HG03060 (cell line): ENCODE results near the gene SNF8.

Experiments used
- ATAC-seq: cut with Tn5 transposase; IDR thresholded peaks from one replicate; pipeline ENCODE4 v1.9.1; 2021; ENCODE audit warnings: low read depth, moderate number of reproducible peaks; ENCODE audit not compliant: unreplicated experiment

Gene SNF8

GRCh38 chr17:48930435-48930873 lies 14.2 kb downstream of the SNF8 start:
- no peak for ATAC-seq

- ATAC-seq = no peak
Observed at GRCh38 chr17:48929812-48930165, 14.9 kb downstream of the SNF8 start.

- ATAC-seq = no peak
Observed at GRCh38 chr17:48928876-48929811, 15.5 kb downstream of the SNF8 start.

DNA sequence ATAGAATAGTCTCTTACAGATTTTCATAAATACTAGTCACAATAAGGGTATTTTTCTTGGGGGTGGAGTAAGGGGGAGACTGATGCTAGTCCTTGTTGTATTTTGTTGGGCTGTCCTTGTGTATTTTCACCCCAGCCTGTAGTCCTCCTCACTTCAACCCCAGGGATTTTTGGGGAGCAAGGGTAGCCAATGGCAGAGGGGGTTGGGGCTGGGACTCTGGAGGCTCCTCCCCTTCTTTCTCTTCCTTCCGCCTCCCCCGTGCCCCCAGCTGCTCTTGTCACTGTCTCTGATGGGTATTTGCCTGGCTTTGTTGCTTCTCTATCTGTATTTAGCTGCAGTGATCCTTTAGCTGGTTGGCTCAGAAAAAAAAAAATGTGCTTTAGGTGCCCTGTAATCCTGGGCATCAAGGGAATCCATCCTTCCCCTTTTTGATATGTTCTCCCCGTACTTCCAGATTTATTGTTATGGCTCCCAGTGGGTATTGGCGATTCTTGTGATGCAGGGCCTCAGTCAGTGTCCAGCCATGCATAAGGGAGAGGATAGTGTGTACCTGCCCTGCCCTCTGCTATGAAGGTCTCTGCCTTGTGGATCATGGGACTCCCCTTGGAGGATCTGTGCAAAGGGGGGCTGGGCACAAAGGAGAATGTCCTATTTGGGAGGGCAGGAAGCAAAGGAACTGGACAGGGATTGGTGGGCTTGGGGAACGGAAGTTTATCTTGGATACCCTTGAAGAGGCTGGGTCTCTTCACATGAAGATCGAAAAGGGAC lies 16.5 kb downstream of the SNF8 start:
- no peak for ATAC-seq

GRCh38 chr17:48925991-48926342 lies 18.7 kb downstream of the SNF8 start:
- no peak for ATAC-seq

GRCh38 chr17:48925251-48925990 lies 19.2 kb downstream of the SNF8 start:
- ATAC-seq = no peak

DNA sequence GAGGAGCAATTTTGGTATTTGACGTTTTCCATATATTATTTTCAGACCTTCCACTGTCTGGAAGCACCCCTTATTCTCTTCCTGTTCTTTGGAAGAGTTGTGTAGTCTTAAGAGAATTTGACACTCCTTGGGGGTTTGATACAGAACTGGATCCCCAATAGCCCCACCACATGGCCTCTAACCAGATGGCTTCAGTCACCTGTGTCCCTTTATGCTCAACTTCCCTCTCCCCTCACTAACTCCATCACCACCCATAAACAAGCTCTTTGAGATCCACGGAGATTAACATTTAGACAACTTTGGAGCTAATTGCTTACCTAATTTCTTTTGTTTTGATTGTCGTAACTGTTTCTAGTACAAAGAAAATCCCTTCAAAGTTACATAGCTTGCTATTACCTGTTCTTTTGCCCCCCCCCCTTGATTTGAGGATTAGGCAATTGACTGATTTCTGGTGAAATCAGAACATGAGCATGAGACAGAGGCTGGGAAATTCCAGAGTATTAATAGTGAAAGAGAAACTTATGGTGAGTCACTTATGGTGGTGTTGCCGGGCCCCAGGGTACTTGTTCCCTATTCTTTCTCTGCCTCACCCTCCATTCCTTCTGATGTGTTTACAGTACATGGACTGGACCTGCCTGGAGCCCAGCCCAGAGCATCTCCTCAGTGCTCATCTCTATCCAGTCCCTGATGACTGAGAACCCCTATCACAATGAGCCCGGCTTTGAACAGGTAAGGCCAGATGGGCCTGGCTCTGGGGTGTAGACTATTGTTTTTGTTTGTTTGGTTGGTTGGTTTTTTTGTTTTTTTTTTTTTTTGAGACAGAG lies 29.0 kb downstream of the SNF8 start:
- peak; percentile 65 for ATAC-seq

GRCh38 chr17:48912476-48912875 lies 32.2 kb downstream of the SNF8 start:
- ATAC-seq = no peak

GRCh38 chr17:48910370-48910769 lies 34.3 kb downstream of the SNF8 start:
- ATAC-seq = no peak

- ATAC-seq = no peak
Observed at GRCh38 chr17:48909783-48910182, 34.9 kb downstream of the SNF8 start.

DNA sequence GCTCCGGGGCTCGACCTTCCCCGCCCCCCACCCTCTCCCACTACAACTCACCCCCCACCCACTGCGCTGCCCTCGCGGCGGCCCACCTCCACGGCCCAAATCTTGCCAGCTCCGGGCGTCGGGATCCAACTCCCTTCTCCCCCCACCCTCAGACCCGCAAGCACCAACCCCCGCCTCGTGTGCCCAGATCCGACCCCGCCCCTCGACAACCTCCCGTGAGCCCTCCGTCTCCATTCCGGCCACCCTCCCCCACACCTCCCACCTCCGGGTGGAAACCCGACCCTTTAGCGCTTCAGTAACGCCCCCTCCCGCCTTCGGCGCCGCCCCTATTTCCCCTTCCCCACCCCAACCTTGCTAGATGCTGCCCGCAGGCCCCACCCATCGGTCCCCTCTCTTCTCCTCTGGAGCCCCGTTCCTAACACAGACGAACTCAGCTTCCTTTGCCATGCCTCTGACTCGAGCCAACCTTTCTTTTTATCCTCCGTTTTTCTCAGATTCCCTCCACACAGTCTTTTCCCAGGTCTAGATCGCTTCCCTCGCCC lies 35.7 kb downstream of the SNF8 start:
- ATAC-seq = no peak

DNA sequence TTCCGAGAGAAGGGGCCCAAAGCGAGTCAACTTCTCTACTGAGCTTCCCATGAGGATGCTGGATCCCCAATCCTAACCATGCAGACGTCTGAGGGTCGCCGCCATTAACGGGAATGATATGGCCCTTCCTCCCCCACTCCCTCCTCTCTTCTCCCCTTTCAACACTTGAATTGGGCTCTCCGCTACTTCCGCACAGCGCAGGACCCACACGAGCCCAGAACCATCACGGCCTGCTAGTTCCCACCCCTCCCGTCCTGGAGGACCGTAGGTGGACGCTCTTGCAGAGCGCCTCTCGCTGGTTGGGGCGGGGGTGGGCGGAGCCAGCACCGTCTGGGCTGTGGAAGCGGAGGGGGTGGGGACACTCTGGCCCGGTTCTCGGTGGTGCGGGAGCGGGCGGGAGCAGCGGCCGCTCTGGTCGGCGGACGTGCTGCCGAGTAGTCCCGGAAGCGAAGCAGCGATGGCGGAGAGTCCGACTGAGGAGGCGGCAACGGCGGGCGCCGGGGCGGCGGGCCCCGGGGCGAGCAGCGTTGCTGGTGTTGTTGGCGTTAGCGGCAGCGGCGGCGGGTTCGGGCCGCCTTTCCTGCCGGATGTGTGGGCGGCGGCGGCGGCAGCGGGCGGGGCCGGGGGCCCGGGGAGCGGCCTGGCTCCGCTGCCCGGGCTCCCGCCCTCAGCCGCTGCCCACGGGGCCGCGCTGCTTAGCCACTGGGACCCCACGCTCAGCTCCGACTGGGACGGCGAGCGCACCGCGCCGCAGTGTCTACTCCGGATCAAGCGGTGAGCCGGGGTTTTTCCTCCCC lies 36.4 kb downstream of the SNF8 start, which contains the start of gene UBE2Z:
Gene UBE2Z (plus strand): TSS at position 361 of the 797 bp plus-strand sequence. CDS start 97 bp downstream, at position 458.
- peak; percentile 54 for ATAC-seq

DNA sequence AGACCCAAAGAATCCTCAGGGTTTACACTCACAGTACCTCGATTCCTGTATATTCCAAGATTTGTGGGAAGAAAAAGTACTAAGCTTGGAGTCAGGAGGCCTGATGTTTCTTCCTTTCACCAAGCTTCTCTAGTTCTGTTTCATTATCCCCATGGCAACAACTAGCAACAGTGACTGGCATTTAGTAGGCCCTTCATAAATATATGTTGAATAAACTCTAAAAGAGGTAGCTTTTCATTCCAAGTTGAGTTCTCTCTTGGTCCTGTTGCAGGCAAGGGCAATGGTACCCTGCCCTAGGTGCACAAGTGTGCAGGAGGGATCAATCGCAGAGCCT lies 37.0 kb downstream of the SNF8 start:
- no peak for ATAC-seq

DNA sequence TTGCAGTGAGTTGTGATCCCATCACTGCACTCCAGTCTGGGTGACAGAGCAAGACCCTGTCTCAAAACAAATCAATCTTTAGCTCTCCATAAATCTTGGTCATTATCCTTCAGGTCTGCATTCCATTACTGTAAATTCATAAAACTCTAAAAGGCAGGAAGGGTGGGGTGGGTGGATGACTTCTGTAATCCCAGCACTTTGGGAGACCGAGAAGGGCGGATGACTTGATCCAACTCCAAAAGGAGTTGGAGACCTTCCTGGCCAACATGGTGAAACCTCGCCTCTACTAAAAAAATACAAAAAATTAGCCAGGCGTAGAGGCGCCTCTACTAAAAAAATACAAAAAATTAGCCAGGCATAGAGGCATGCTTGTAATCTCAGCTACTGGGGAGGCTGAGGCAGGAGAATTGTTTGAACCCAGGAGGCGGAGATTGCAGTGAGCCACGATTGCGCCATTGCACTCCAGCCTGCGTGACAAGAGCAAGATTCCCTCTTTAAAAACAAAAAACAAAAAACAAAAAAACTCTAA lies 38.6 kb downstream of the SNF8 start:
- no peak for ATAC-seq

DNA sequence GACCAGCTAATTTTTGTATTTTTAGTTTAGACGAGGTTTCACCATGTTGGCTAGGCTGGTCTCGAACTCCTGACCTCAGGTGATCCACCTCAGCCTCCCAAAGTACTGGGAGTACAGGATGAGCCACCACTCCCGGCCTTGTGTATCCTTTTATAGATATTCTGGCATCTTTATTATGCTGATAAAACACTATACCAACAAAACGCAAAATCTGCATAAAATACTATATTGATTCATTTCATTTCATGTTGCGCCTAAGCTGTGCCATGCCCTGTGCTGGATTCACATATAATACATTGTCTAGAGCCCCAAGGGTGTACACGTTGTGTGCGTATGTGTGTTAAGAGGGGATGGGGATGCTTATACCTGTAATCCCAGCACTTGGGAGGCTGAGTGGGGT lies 40.2 kb downstream of the SNF8 start:
- ATAC-seq = no peak

- ATAC-seq = no peak
Observed at GRCh38 chr17:48903401-48903800, 41.2 kb downstream of the SNF8 start.

DNA sequence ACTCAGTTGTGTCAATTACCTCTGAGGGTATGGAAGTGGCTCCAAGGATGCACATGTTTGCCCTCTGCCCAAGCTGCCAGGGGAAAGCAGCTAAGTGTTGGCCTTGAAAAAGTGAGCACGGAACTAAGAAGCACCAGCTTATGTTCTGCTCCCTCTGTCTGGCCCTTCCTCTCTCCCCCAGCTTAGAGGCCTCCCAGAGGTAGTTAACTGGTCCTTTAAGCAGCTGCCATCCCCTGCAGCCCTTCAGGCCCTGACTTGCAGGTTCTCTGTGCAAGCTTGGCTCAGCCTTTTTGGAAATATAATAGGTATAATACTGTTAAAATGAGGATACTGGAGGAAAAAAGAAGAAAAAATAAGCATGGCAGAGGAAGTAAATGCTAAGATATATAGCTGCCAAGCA lies 43.4 kb downstream of the SNF8 start:
- no peak for ATAC-seq

DNA sequence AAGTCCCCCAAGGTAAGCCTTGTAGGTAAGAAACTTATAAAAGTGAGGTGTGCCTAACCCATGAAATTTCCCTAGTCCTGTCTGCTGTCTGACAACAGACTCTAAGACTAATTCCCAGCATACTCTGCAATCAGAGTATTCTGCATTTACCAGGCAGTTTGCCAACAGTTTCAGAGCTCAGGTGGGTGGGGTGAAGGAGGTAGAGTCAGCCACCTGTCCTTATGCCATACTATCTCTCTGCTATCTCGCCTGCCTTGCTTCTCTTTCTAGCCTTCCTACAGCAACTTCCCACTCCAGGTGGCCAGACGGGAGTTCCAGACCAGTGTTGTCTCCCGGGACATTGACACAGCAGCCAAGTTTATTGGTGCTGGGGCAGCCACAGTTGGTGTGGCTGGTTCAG lies 49.8 kb downstream of the SNF8 start:
- ATAC-seq = no peak
